H1 (cell line): ENCODE measurements around the gene APOL1.

ENCODE experiments used
- CHD2 ChIP-seq: IDR thresholded peaks from 2 replicates; pipeline ENCODE4 v1.6.1; 2012; ENCODE audit warnings: low read length, improper control_type of control experiment
- CTCF ChIP-seq, 3 experiments: IDR thresholded peaks; 1 replicate in 2 of 3; 2 replicates in 1 of 3; pipeline versions ENCODE4 v1.5.1 to v1.6.1; 2011; ENCODE audit warnings: low read length in 3 of 3, mild to moderate bottlenecking in 3 of 3, inconsistent platforms in 2 of 3, low read depth in 1 of 3, moderate library complexity in 1 of 3; ENCODE audit not compliant: insufficient read depth in 1 of 3; ENCODE audit errors: control extremely low read depth in 1 of 3
- EP300 ChIP-seq, 2 experiments: IDR thresholded peaks; 1 replicate in 1 of 2; 2 replicates in 1 of 2; pipeline ENCODE4 v1.6.1; 2011 to 2012; ENCODE audit warnings: low read depth in 2 of 2, low read length in 2 of 2, mild to moderate bottlenecking in 2 of 2, borderline replicate concordance in 1 of 2, inconsistent platforms in 1 of 2, moderate library complexity in 1 of 2
- EZH2 ChIP-seq: fragments of 200-600 bp; sonication (generic); IDR thresholded peaks from 2 replicates; pipeline ENCODE4 v1.7.1; 2012; ENCODE audit warnings: low read depth, mild to moderate bottlenecking, moderate library complexity, low read length, inconsistent platforms; ENCODE audit not compliant: severe bottlenecking
- KDM4A ChIP-seq: IDR thresholded peaks from one replicate; pipeline ENCODE4 v1.7.1; 2012; ENCODE audit warnings: low read depth, mild to moderate bottlenecking, moderate library complexity, low read length, inconsistent platforms; ENCODE audit not compliant: severe bottlenecking
- MAX ChIP-seq: IDR thresholded peaks from 2 replicates; pipeline ENCODE4 v1.6.1; 2012; ENCODE audit warnings: inconsistent platforms
- POLR2A ChIP-seq, 2 experiments: IDR thresholded peaks; 1 replicate in 1 of 2; 2 replicates in 1 of 2; pipeline ENCODE4 v1.6.1; 2011; ENCODE audit warnings: low read depth in 2 of 2, low read length in 2 of 2, mild to moderate bottlenecking in 2 of 2; ENCODE audit errors: control extremely low read depth in 1 of 2
- POLR2AphosphoS5 ChIP-seq: IDR thresholded peaks from 2 replicates; pipeline ENCODE4 v1.6.1; 2011; ENCODE audit warnings: low read depth, low read length
- RAD21 ChIP-seq, 2 experiments: IDR thresholded peaks in 1 of 2; conservative IDR thresholded peaks in 1 of 2; 2 replicates each; pipeline ENCODE4 v1.6.1; 2011; ENCODE audit warnings: low read depth in 2 of 2, low read length in 2 of 2, improper control_type of control experiment in 1 of 2, inconsistent platforms in 1 of 2, mild to moderate bottlenecking in 1 of 2, moderate library complexity in 1 of 2
- RBBP5 ChIP-seq: IDR thresholded peaks from 2 replicates; pipeline ENCODE4 v1.7.1; 2012; ENCODE audit warnings: low read depth, mild to moderate bottlenecking, inconsistent platforms, low read length, moderate library complexity, borderline replicate concordance
- RFX5 ChIP-seq: IDR thresholded peaks from 2 replicates; pipeline ENCODE4 v1.6.1; 2011; ENCODE audit warnings: low read depth, low read length, improper control_type of control experiment, borderline replicate concordance
- RXRA ChIP-seq: IDR thresholded peaks from 2 replicates; pipeline ENCODE4 v1.6.1; 2011; ENCODE audit warnings: low read depth, mild to moderate bottlenecking, low read length, moderate library complexity; ENCODE audit not compliant: insufficient read depth
- USF2 ChIP-seq: IDR thresholded peaks from 2 replicates; pipeline ENCODE4 v1.6.1; 2011; ENCODE audit warnings: low read length, improper control_type of control experiment

GRCh38 chr22:36221799-36222751, 30.9 kb upstream of the APOL1 start:
- TF ChIP-seq RBBP5 = no peak
- no peak for TF ChIP-seq KDM4A
- TF ChIP-seq RAD21 (IDR thresholded peaks at IDR 0.05 in 1 of 2, conservative IDR thresholded peaks at IDR 0.05 in 1 of 2; ENCODE audit: low read depth in 2 of 2, low read length in 2 of 2) = peak; percentile 72 to 76
- TF ChIP-seq EZH2 = no peak
- TF ChIP-seq CTCF (IDR thresholded peaks at IDR 0.05; ENCODE audit: control extremely low read depth in 1 of 3, insufficient read depth in 1 of 3, low read depth in 1 of 3, low read length in 3 of 3) = peak; percentile 81 to 84 (median 82)
- TF ChIP-seq EP300 (IDR thresholded peaks at IDR 0.05; ENCODE audit: borderline replicate concordance in 1 of 2, low read depth in 2 of 2, low read length in 2 of 2) = no peak
- TF ChIP-seq POLR2A (IDR thresholded peaks at IDR 0.05; ENCODE audit: control extremely low read depth in 1 of 2, low read depth in 2 of 2, low read length in 2 of 2) = no peak
- TF ChIP-seq RFX5 = no peak
- TF ChIP-seq USF2 = no peak
- TF ChIP-seq MAX = peak; percentile 44; the same call in 1 of the 2 replicates
- TF ChIP-seq POLR2AphosphoS5 = no peak
- TF ChIP-seq RXRA = no peak
- no peak for TF ChIP-seq CHD2
